GM18505 (cell line): ENCODE results near the gene HCFC1.

ENCODE experiments used
- ATAC-seq: cut with Tn5 transposase; IDR thresholded peaks from one replicate; pipeline ENCODE4 v1.9.1; 2021; ENCODE audit not compliant: unreplicated experiment
- POLR2A ChIP-seq: IDR thresholded peaks from 4 replicates; pipeline ENCODE4 v1.6.1; 2011; ENCODE audit warnings: borderline replicate concordance; ENCODE audit not compliant: insufficient read depth, insufficient read length; ENCODE audit errors: extremely low read depth

Gene HCFC1

GRCh38 chrX:153934762-153935325, 36.8 kb downstream of the HCFC1 start, which contains the start of gene NAA10:
TSS of gene NAA10 (minus strand) at chrX:153935037. CDS start at chrX:153934904, 133 bp downstream.
- TF ChIP-seq POLR2A = peak; percentile 64
- peak; percentile 79 for ATAC-seq

GRCh38 chrX:153934148-153934761, 37.4 kb downstream of the HCFC1 start:
- ATAC-seq = peak; percentile 18

GRCh38 chrX:153933748-153934147, 37.9 kb downstream of the HCFC1 start:
- ATAC-seq = no peak

More at GRCh38 chrX:153934148-153934761, 37.4 kb downstream of the HCFC1 start:
- no peak for TF ChIP-seq POLR2A

GRCh38 chrX:153932220-153932915, 39.2 kb downstream of the HCFC1 start:
- ATAC-seq = no peak
- TF ChIP-seq POLR2A = no peak

More at GRCh38 chrX:153933748-153934147, 37.9 kb downstream of the HCFC1 start:
- TF ChIP-seq POLR2A = no peak

- TF ChIP-seq POLR2A = no peak
- ATAC-seq = no peak
Observed at GRCh38 chrX:153931748-153932147, 39.9 kb downstream of the HCFC1 start.

GRCh38 chrX:153931151-153931550, 40.5 kb downstream of the HCFC1 start:
- no peak for TF ChIP-seq POLR2A
- ATAC-seq = no peak

GRCh38 chrX:153930011-153930910, 41.4 kb downstream of the HCFC1 start:
- no peak for ATAC-seq
- TF ChIP-seq POLR2A = no peak

GRCh38 chrX:153929576-153929975, 42.0 kb downstream of the HCFC1 start:
- ATAC-seq = no peak

GRCh38 chrX:153928846-153929245, 42.8 kb downstream of the HCFC1 start:
- no peak for ATAC-seq
- TF ChIP-seq POLR2A = no peak

More at GRCh38 chrX:153929576-153929975, 42.0 kb downstream of the HCFC1 start:
- no peak for TF ChIP-seq POLR2A

GRCh38 chrX:153927922-153928760, 43.5 kb downstream of the HCFC1 start:
- peak; percentile 81 for ATAC-seq
- TF ChIP-seq POLR2A = peak; percentile 68

GRCh38 chrX:153927672-153927921, 44.0 kb downstream of the HCFC1 start:
- no peak for ATAC-seq
- no peak for TF ChIP-seq POLR2A

- TF ChIP-seq POLR2A = no peak
- peak; percentile 34 for ATAC-seq
Observed at GRCh38 chrX:153926858-153927671, 44.6 kb downstream of the HCFC1 start.

GRCh38 chrX:153926552-153926857, 45.1 kb downstream of the HCFC1 start:
- ATAC-seq = no peak
- peak; percentile 63 for TF ChIP-seq POLR2A
